ENCODE data around the gene BLVRA. TPM values are rescaled to one million over a fixed set of nuclear protein-coding genes. Genes with fewer than 3 reads are reported as not detected.

BLVRA gene
- total RNA-seq, 4 donors from 2014 or later: 20.4 to 93.0 (median 56.5) TPM

- H3K27me3 ChIP-seq: peaks cover 0 to 3% of the 10 kb centered on the region in 2 donors
- H3K27ac ChIP-seq: no peak overlapping the region
- no peaks in the 10 kb centered on the region for H3K36me3 ChIP-seq
- no peak overlapping the region for H3K4me3 ChIP-seq
- H3K9me3 ChIP-seq: no peaks in the 10 kb centered on the region
- DNase-seq: no peak
- H3K4me1 ChIP-seq: no peaks in the 10 kb centered on the region
- intact Hi-C loops (cut with DNase I; ENCODE audit: low total_unique reads): no loop called here
- TF ChIP-seq, protein P1, sequence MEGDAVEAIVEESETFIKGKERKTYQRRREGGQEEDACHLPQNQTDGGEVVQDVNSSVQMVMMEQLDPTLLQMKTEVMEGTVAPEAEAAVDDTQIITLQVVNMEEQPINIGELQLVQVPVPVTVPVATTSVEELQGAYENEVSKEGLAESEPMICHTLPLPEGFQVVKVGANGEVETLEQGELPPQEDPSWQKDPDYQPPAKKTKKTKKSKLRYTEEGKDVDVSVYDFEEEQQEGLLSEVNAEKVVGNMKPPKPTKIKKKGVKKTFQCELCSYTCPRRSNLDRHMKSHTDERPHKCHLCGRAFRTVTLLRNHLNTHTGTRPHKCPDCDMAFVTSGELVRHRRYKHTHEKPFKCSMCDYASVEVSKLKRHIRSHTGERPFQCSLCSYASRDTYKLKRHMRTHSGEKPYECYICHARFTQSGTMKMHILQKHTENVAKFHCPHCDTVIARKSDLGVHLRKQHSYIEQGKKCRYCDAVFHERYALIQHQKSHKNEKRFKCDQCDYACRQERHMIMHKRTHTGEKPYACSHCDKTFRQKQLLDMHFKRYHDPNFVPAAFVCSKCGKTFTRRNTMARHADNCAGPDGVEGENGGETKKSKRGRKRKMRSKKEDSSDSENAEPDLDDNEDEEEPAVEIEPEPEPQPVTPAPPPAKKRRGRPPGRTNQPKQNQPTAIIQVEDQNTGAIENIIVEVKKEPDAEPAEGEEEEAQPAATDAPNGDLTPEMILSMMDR (IDR thresholded peaks at IDR 0.05): no peak
- TF ChIP-seq POLR2A (IDR thresholded peaks at IDR 0.05): no peak
Measured at GRCh38 chr7:43735802-43736603, 22.5 kb upstream of the BLVRA start.

GRCh38 chr7:43737467-43738127 is 20.9 kb upstream of the BLVRA start:
- Histone ChIP-seq H3K27ac (no peak overlapping the region), H3K36me3 (no peaks in the 10 kb centered on the region), H3K4me3 (no peak overlapping the region), H3K4me1 (no peaks in the 10 kb centered on the region), H3K9me3 (no peaks in the 10 kb centered on the region), H3K27me3 (peaks cover 0 to 3% of the 10 kb centered on the region in 2 donors)
- intact Hi-C loops (cut with DNase I; ENCODE audit: low total_unique reads): no loop called here
- no peak for TF ChIP-seq POLR2A (IDR thresholded peaks at IDR 0.05)
- TF ChIP-seq, protein P1 (IDR thresholded peaks at IDR 0.05): no peak
- no peak for DNase-seq

DNA sequence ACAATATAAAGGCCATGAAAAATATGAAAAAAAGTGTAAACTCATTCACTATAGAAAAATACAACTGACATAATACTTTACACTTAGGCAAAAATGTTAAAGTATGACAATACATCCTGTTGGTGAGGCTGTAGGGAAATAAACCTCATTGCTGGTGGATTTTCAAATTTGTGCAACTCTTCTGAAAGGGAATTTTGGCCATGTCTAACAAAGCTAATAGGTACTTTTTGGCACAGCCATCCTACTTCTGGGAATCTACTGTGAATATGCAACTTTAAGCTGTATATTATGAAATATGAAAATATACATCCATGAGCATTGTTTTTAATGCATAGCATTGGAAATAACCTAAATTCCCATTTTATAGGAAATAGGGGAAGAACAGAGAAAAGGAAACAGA is 15.8 kb upstream of the BLVRA start:
- Histone ChIP-seq H3K9me3 (no peaks in the 10 kb centered on the region), H3K27ac (no peak overlapping the region), H3K4me1 (no peaks in the 10 kb centered on the region), H3K36me3 (no peaks in the 10 kb centered on the region), H3K4me3 (no peak overlapping the region), H3K27me3 (peaks cover 0 to 3% of the 10 kb centered on the region in 2 donors)
- no peak for DNase-seq
- TF ChIP-seq POLR2A (IDR thresholded peaks at IDR 0.05): no peak
- TF ChIP-seq, protein P1 (IDR thresholded peaks at IDR 0.05): no peak
- intact Hi-C loops (cut with DNase I; ENCODE audit: low total_unique reads): no loop called here

GRCh38 chr7:43747328-43748105 is 11.0 kb upstream of the BLVRA start:
- intact Hi-C loops (cut with DNase I; ENCODE audit: low total_unique reads): no loop called here
- no peak overlapping the region for H3K27ac ChIP-seq
- H3K9me3 ChIP-seq: no peaks in the 10 kb centered on the region
- no peak overlapping the region for H3K4me3 ChIP-seq
- no peaks in the 10 kb centered on the region for H3K36me3 ChIP-seq
- no peaks in the 10 kb centered on the region for H3K4me1 ChIP-seq
- H3K27me3 ChIP-seq: no peaks in the 10 kb centered on the region
- TF ChIP-seq, protein P1 (IDR thresholded peaks at IDR 0.05): no peak
- TF ChIP-seq POLR2A (IDR thresholded peaks at IDR 0.05): no peak
- no peak for DNase-seq

All from uterus (tissue), 4 donors.